ENCODE measurements around the gene ZIC5.

ZIC5 gene

GRCh38 chr13:99971576-99972189 is at the start of gene ZIC5:
Gene ZIC5 (minus strand): TSS chr13:99971767. CDS start chr13:99971603, 164 bp downstream.
- no peak for DNase-seq (ENCODE audit: low read depth in 1 of 2, low spot score in 1 of 2)

- no peak for DNase-seq (ENCODE audit: low read depth in 1 of 2, low spot score in 1 of 2)
Observed at GRCh38 chr13:100019780-100020356, 48.3 kb upstream of the ZIC5 start.

- DNase-seq (ENCODE audit: low read depth in 1 of 2, low spot score in 1 of 2): no peak
Observed at GRCh38 chr13:100014621-100015020, 43.1 kb upstream of the ZIC5 start.

- DNase-seq (ENCODE audit: low read depth in 1 of 2, low spot score in 1 of 2): no peak
Observed at GRCh38 chr13:99998261-99998660, 26.7 kb upstream of the ZIC5 start.

- no peak for DNase-seq (ENCODE audit: low read depth in 1 of 2, low spot score in 1 of 2)
Observed at GRCh38 chr13:99997702-99998214, 26.2 kb upstream of the ZIC5 start.

GRCh38 chr13:99996381-99996973 is 24.9 kb upstream of the ZIC5 start:
- no peak for DNase-seq (ENCODE audit: low read depth in 1 of 2, low spot score in 1 of 2)

GRCh38 chr13:99995589-99996380 is 24.2 kb upstream of the ZIC5 start:
- DNase-seq (ENCODE audit: low read depth in 1 of 2, low spot score in 1 of 2): no peak

- DNase-seq (ENCODE audit: low read depth in 1 of 2, low spot score in 1 of 2): no peak
Observed at GRCh38 chr13:99995104-99995588, 23.6 kb upstream of the ZIC5 start.

GRCh38 chr13:99994638-99995020 is 23.1 kb upstream of the ZIC5 start:
- DNase-seq (ENCODE audit: low read depth in 1 of 2, low spot score in 1 of 2): no peak

GRCh38 chr13:99993660-99994637 is 22.4 kb upstream of the ZIC5 start:
- no peak for DNase-seq (ENCODE audit: low read depth in 1 of 2, low spot score in 1 of 2)

- no peak for DNase-seq (ENCODE audit: low read depth in 1 of 2, low spot score in 1 of 2)
Observed at GRCh38 chr13:99992949-99993351, 21.4 kb upstream of the ZIC5 start.

GRCh38 chr13:99991828-99992775 is 20.5 kb upstream of the ZIC5 start:
- no peak for DNase-seq (ENCODE audit: low read depth in 1 of 2, low spot score in 1 of 2)

- DNase-seq (ENCODE audit: low read depth in 1 of 2, low spot score in 1 of 2): no peak
Observed at GRCh38 chr13:99991013-99991827, 19.7 kb upstream of the ZIC5 start.

- DNase-seq (ENCODE audit: low read depth in 1 of 2, low spot score in 1 of 2): no peak
Observed at GRCh38 chr13:99990126-99990977, 18.8 kb upstream of the ZIC5 start.

GRCh38 chr13:99989276-99990125 is 17.9 kb upstream of the ZIC5 start:
- no peak for DNase-seq (ENCODE audit: low read depth in 1 of 2, low spot score in 1 of 2)

GRCh38 chr13:99988529-99989275 is 17.1 kb upstream of the ZIC5 start:
- no peak for DNase-seq (ENCODE audit: low read depth in 1 of 2, low spot score in 1 of 2)
